NB4 (cell line): ENCODE measurements around the gene PCCA.

Source experiments
- MYC ChIP-seq: IDR thresholded peaks from 2 replicates; pipeline ENCODE4 v1.6.1; 2011; ENCODE audit warnings: low read depth, low read length
- POLR2A ChIP-seq: IDR thresholded peaks from 2 replicates; pipeline ENCODE4 v1.6.1; 2011; ENCODE audit warnings: mild to moderate bottlenecking; ENCODE audit not compliant: insufficient read length; ENCODE audit errors: extremely low read depth
- TF ChIP-seq, protein P1 (sequence below): IDR thresholded peaks from one replicate; pipeline ENCODE4 v1.5.1; 2012; ENCODE audit warnings: low read depth, low read length
- TF ChIP-seq, protein P2 (sequence below): IDR thresholded peaks from 2 replicates; pipeline ENCODE4 v1.6.1; 2011; ENCODE audit warnings: low read depth, low read length

DNA sequence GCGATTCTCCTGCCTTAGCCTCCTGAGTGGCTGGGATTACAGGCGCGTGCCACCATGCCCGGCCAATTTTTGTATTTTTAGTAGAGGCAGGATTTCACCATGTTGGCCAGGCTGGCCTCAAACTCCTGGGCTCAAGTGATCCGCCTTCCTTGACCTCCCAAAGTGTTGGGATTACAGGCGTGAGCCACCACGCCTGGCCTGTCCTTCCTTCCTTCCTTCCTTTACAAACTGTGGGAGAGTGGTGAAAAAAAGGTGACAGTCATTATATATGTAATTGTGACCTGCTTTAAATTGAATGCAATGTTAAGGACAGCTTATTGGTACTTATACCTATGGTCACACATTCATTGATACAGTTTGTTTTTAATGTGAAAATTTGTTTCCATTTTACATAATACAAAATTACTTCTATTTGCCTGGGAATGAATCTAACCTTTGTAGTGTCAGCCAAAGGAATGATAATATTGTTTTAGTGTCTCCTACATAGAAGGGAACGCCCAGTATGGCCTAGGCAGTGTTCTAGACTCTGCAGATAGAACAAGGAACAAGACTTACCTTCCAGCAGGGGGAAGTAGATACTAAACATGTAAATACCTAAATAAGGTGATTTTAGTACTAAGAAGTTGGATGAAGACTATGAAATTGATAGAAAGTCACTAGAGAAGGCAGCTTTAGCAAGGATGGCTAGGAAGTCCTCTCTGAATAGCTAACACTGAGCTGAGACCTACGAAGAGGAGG lies 353.4 kb downstream of the PCCA start:
- TF ChIP-seq, protein P1, sequence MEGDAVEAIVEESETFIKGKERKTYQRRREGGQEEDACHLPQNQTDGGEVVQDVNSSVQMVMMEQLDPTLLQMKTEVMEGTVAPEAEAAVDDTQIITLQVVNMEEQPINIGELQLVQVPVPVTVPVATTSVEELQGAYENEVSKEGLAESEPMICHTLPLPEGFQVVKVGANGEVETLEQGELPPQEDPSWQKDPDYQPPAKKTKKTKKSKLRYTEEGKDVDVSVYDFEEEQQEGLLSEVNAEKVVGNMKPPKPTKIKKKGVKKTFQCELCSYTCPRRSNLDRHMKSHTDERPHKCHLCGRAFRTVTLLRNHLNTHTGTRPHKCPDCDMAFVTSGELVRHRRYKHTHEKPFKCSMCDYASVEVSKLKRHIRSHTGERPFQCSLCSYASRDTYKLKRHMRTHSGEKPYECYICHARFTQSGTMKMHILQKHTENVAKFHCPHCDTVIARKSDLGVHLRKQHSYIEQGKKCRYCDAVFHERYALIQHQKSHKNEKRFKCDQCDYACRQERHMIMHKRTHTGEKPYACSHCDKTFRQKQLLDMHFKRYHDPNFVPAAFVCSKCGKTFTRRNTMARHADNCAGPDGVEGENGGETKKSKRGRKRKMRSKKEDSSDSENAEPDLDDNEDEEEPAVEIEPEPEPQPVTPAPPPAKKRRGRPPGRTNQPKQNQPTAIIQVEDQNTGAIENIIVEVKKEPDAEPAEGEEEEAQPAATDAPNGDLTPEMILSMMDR, result no peak
- TF ChIP-seq POLR2A (no peak), MYC (no peak)
- TF ChIP-seq, protein P2, sequence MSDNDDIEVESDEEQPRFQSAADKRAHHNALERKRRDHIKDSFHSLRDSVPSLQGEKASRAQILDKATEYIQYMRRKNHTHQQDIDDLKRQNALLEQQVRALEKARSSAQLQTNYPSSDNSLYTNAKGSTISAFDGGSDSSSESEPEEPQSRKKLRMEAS, result no peak
